Osteocyte (in vitro differentiated cells): Measurements from ENCODE around the gene GALNT3. TPM values are rescaled to one million over a fixed set of nuclear protein-coding genes. Genes with fewer than 3 reads are reported as not detected.

Experiments
- DNase-seq: peaks from one replicate; pipeline ENCODE4 v3.0.0; 2021; ENCODE audit warnings: mixed read lengths; ENCODE audit not compliant: unreplicated experiment; ENCODE audit errors: extremely low spot score
- H3K27ac Mint-ChIP-seq: one replicate; pipeline ENCODE4 v1.8.0; 2021; ENCODE audit warnings: mild to moderate bottlenecking, mixed read lengths; ENCODE audit not compliant: unreplicated experiment
- H3K27me3 Mint-ChIP-seq: one replicate; pipeline ENCODE4 v1.8.0; 2021; ENCODE audit warnings: mixed read lengths; ENCODE audit not compliant: unreplicated experiment
- H3K36me3 Mint-ChIP-seq: one replicate; pipeline ENCODE4 v1.8.0; 2021; ENCODE audit warnings: mixed read lengths; ENCODE audit not compliant: unreplicated experiment
- H3K4me1 Mint-ChIP-seq: one replicate; pipeline ENCODE4 v1.8.0; 2021; ENCODE audit warnings: mixed read lengths; ENCODE audit not compliant: unreplicated experiment
- H3K4me3 Mint-ChIP-seq: one replicate; pipeline ENCODE4 v1.8.0; 2021; ENCODE audit warnings: mild to moderate bottlenecking, moderate library complexity, mixed read lengths; ENCODE audit not compliant: unreplicated experiment
- H3K9me3 Mint-ChIP-seq: one replicate; pipeline ENCODE4 v1.8.0; 2021; ENCODE audit warnings: mixed read lengths; ENCODE audit not compliant: unreplicated experiment
- CTCF ChIP-seq: fragments of 200-600 bp; sonication (generic); IDR thresholded peaks from 2 replicates; pipeline ENCODE4 v1.5.0; 2021; ENCODE audit warnings: antibody characterized with exemption, mild to moderate bottlenecking, moderate library complexity
- total RNA-seq: library from RNA; stranded (reverse); gene quantifications from 2 replicates; pipeline ENCODE4 v1.2.1, GENCODE V29; 2021

The GALNT3 gene
- total RNA-seq, 1 donor from 2014 or later: 3.0 TPM

DNA sequence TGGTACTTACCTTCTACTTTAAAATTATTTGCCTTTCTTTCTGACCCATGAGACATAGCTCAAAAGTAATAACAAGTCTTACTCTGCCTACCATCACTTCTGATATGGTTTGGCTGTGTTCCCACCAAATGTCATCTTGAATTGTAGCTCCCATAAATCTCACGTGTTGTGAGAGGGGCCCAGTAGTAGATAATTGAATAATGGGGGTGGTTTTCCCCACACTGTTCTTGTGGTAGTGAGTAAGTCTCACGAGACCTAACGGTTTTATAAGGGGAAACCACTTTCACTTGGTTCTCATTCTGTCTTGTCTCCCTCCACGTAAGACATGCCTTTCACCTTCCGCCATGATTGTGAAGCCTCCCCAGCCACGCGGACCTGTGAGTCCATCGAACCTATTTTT, 47.5 kb downstream of the GALNT3 start:
- Mint-ChIP-seq H3K27ac (no peak overlapping the region), H3K9me3 (no peaks in the 10 kb centered on the region), H3K36me3 (no peaks in the 10 kb centered on the region), H3K4me1 (no peaks in the 10 kb centered on the region), H3K27me3 (no peaks in the 10 kb centered on the region), H3K4me3 (no peak overlapping the region)
- no peak for TF ChIP-seq CTCF
- no peak for DNase-seq

DNA sequence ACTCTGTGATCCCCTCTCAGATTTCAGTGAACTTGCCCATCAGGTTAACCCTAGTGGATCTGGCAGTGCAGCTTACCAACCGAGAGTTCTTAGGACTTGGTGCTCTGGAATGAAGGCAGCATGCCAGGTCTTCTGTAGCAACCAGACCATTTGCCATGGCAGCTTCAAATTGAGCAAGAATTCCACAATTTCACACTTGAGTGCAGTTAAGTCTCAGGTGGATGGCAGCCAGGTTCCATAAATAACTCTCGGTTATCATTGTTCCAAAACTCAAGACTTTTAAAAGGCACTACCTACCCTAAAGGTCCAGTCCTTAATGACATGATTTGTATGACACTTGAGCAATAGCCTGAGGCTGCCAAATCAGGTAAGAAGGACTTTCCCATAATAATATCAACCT, 48.1 kb downstream of the GALNT3 start:
- Mint-ChIP-seq H3K4me1 (no peaks in the 10 kb centered on the region), H3K9me3 (no peaks in the 10 kb centered on the region), H3K36me3 (no peaks in the 10 kb centered on the region), H3K4me3 (no peak overlapping the region), H3K27me3 (no peaks in the 10 kb centered on the region), H3K27ac (no peak overlapping the region)
- DNase-seq: no peak
- TF ChIP-seq CTCF: no peak

DNA sequence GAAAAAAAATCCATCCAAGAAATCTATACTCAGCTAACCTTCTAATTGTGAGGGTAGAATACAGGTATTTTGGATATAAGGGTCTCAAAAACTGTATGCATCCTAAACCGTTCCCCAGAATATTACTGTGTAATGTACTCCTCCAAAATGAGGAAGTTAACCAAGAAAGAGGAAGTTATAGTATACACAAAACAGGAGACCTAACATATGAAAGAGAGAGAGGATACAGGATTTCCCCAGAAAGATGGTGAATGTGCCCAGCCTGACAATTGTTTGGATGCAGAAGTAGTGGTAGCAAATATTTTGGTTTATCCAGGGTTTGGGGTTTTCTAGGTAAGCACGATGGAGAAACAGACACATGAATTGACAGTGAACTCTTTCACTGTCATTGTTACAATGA, 50.6 kb downstream of the GALNT3 start:
- no peak overlapping the region for H3K4me3 Mint-ChIP-seq
- H3K9me3 Mint-ChIP-seq: no peaks in the 10 kb centered on the region
- H3K27me3 Mint-ChIP-seq: no peaks in the 10 kb centered on the region
- H3K27ac Mint-ChIP-seq: no peak overlapping the region
- DNase-seq: no peak
- no peaks in the 10 kb centered on the region for H3K4me1 Mint-ChIP-seq
- no peaks in the 10 kb centered on the region for H3K36me3 Mint-ChIP-seq
- TF ChIP-seq CTCF: no peak

GRCh38 chr2:165725421-165725820, 68.6 kb downstream of the GALNT3 start:
- DNase-seq: no peak

GRCh38 chr2:165720511-165720910, 73.5 kb downstream of the GALNT3 start:
- Mint-ChIP-seq H3K4me1 (peaks cover 13% of the 10 kb centered on the region), H3K4me3 (no peak overlapping the region), H3K36me3 (no peaks in the 10 kb centered on the region), H3K27ac (no peak overlapping the region), H3K27me3 (no peaks in the 10 kb centered on the region), H3K9me3 (no peaks in the 10 kb centered on the region)
- TF ChIP-seq CTCF: no peak
- DNase-seq: no peak

More at GRCh38 chr2:165725421-165725820, 68.6 kb downstream of the GALNT3 start:
- Mint-ChIP-seq H3K9me3 (no peaks in the 10 kb centered on the region), H3K27ac (no peak overlapping the region), H3K36me3 (no peaks in the 10 kb centered on the region), H3K27me3 (no peaks in the 10 kb centered on the region), H3K4me3 (no peak overlapping the region), H3K4me1 (peaks cover 12% of the 10 kb centered on the region)
- no peak for TF ChIP-seq CTCF
